Measurements from ENCODE around the gene LAMA2.

GRCh38 chr6:129411092-129411491 lies 528.2 kb downstream of the LAMA2 start:
- no peak for TF ChIP-seq POLR2A (IDR thresholded peaks at IDR 0.05)
- TF ChIP-seq CTCF (IDR thresholded peaks at IDR 0.05): no peak
- TF ChIP-seq EP300 (IDR thresholded peaks at IDR 0.05): no peak

All from stomach (tissue), 4 donors.